ENCODE results near the gene CCDC74A. TPM values are rescaled to one million over a fixed set of nuclear protein-coding genes. Genes with fewer than 3 reads are reported as not detected.
A peak's percentile ranks its signal among the peaks of the same experiment; 100 is the strongest.
"Not testable (repeated sequence)": the region's sequence is repeated elsewhere in the genome, so short reads cannot be mapped to it uniquely, and the experiment has no call there.

The CCDC74A gene
- total and polyA plus RNA-seq, 9 of the 15 experiments (the other 6 are each of a cell fraction or from before 2014, with no cell fraction given) = 1.1 to 38.1 (median 9.6) TPM

- H3K4me2 ChIP-seq (ENCODE audit: insufficient read depth, low read length); H3K27ac ChIP-seq (ENCODE audit: extremely low read depth, low read depth, low read length); H3K9ac ChIP-seq (ENCODE audit: insufficient read depth in 1 of 2, low read depth in 2 of 2, low read length in 2 of 2); FAIRE-seq; ATAC-seq; H3K36me3 ChIP-seq (ENCODE audit: control insufficient read depth, insufficient read depth, low read length); H3K9me1 ChIP-seq (ENCODE audit: control insufficient read depth, insufficient read depth, low read length); POLR2A ChIA-PET; H3K9me3 ChIP-seq (replicated peaks; ENCODE audit: control insufficient read depth, insufficient read depth, low read depth, low read length); H3K79me2 ChIP-seq (ENCODE audit: control insufficient read depth, insufficient read depth, low read length); H4K20me1 ChIP-seq (replicated peaks; ENCODE audit: control insufficient read depth, insufficient read depth, low read length); BruUV-seq (replicated peaks); H3K27me3 ChIP-seq (ENCODE audit: control insufficient read depth in 2 of 2, insufficient read depth in 2 of 2, low read length in 2 of 2); in situ Hi-C loops (cut with MboI); H2AFZ ChIP-seq (ENCODE audit: low read depth, low read length); H3K4me3 ChIP-seq; DNase-seq (ENCODE audit: extremely low read depth in 1 of 4, low spot score in 3 of 4); CTCF ChIA-PET (ENCODE audit: low intra/inter-chr PET ratio); TF ChIP-seq ZNF740 (CRISPR knock-in tag; IDR thresholded peaks at IDR 0.05): not testable (repeated sequence)
- intact Hi-C loops (cut with micrococcal nuclease) = loop anchor here (5.0 kb wide), 1 partner anchor 117 kb away; no protein-coding TSS in a partner anchor
- 0 out of 4 replicates have a peak, but pooled peaks of 1 of the 2 experiments have one; percentile 25 for TF ChIP-seq ZNF740 (tag; IDR thresholded peaks at IDR 0.05)
- H3K4me1 ChIP-seq (replicated peaks in 1 of 2; ENCODE audit: control insufficient read depth in 2 of 2, insufficient read depth in 2 of 2, low read length in 2 of 2) = peaks cover 0 to 22% of the 10 kb centered on the region in 2 experiments; a peak in 2 of 5 replicates
- 71% methylated on average over 15 of the region's 26 CpGs for WGBS (ENCODE audit: insufficient coverage, low coverage, missing lambda C conversion rate)
Measured at GRCh38 chr2:131528981-131529863, 1.5 kb downstream of the CCDC74A start.

GRCh38 chr2:131529864-131530445 is 2.3 kb downstream of the CCDC74A start:
- H3K4me2 ChIP-seq (ENCODE audit: insufficient read depth, low read length); H3K4me3 ChIP-seq; H3K9ac ChIP-seq (ENCODE audit: insufficient read depth in 1 of 2, low read depth in 2 of 2, low read length in 2 of 2); H3K9me3 ChIP-seq (replicated peaks; ENCODE audit: control insufficient read depth, insufficient read depth, low read depth, low read length); DNase-seq (ENCODE audit: extremely low read depth in 1 of 4, low spot score in 3 of 4); H3K9me1 ChIP-seq (ENCODE audit: control insufficient read depth, insufficient read depth, low read length); POLR2A ChIA-PET; BruUV-seq (replicated peaks); H2AFZ ChIP-seq (ENCODE audit: low read depth, low read length); H3K27me3 ChIP-seq (ENCODE audit: control insufficient read depth in 2 of 2, insufficient read depth in 2 of 2, low read length in 2 of 2); H3K27ac ChIP-seq (ENCODE audit: extremely low read depth, low read depth, low read length); ATAC-seq; H4K20me1 ChIP-seq (replicated peaks; ENCODE audit: control insufficient read depth, insufficient read depth, low read length); in situ Hi-C loops (cut with MboI); CTCF ChIA-PET (ENCODE audit: low intra/inter-chr PET ratio); FAIRE-seq; H3K79me2 ChIP-seq (ENCODE audit: control insufficient read depth, insufficient read depth, low read length); H3K36me3 ChIP-seq (ENCODE audit: control insufficient read depth, insufficient read depth, low read length): not testable (repeated sequence)
- intact Hi-C loops (cut with micrococcal nuclease) = loop anchor here (5.0 kb wide), 1 partner anchor 118 kb away; no protein-coding TSS in a partner anchor
- WGBS (ENCODE audit: insufficient coverage, low coverage, missing lambda C conversion rate) = 83% methylated on average over 1 of the region's 5 CpGs
- peaks cover 0 to 22% of the 10 kb centered on the region in 2 experiments; a peak in 2 of 5 replicates for H3K4me1 ChIP-seq (replicated peaks in 1 of 2; ENCODE audit: control insufficient read depth in 2 of 2, insufficient read depth in 2 of 2, low read length in 2 of 2)

All from K562 (cell line).